PC-9 (cell line): ENCODE data around the gene TBC1D16.

Experiments used
- EZH2 ChIP-seq: fragments of 200-600 bp; sonication (generic); IDR thresholded peaks from 2 replicates; pipeline ENCODE4 v1.8.0; 2017; ENCODE audit warnings: antibody characterized with exemption, low read depth
- TF ChIP-seq, protein P1 (sequence below): fragments of 200-600 bp; sonication (generic); conservative IDR thresholded peaks from 2 replicates; pipeline ENCODE4 v1.6.1; 2017; ENCODE audit warnings: mixed run types, antibody characterized with exemption, mild to moderate bottlenecking, moderate library complexity

DNA sequence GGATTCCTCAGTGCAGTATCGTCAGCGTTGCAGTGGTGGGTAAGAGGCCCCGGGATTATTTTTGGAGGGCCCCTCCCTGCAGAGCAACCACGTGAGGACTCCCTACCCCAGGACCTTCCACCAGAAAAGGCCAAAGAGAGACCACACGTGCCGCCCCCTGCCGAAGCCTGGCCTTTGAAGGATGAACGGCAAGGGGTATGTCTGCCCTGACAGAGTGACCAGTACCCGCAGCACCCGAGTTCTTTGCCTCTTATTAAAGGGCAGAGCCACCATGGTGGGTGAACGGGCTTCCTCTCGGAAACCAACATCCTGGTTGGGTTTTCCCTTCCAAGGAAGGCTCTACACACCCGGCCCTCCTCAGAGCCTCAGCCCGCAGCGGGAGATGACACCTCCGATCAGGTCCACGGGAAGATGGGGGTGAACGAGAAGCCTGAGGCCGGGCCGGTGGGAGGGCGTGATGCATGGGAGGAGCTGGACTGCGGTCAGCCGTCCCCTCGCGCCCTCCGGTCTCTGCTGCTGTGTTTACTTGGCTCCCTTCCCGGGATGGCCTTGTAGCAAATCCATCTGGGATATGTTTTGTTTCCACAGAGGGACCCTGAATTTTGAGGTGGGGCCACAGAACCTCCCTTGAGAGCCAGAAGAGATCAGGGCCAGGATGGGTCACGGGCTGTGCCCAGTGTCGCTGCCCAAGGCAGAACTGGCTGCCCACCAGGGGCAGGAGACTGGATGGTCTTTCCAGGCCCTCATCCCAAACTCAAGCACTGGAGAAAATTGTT, 49.1 kb downstream of the TBC1D16 start:
- TF ChIP-seq EZH2: no peak
- TF ChIP-seq, protein P1, sequence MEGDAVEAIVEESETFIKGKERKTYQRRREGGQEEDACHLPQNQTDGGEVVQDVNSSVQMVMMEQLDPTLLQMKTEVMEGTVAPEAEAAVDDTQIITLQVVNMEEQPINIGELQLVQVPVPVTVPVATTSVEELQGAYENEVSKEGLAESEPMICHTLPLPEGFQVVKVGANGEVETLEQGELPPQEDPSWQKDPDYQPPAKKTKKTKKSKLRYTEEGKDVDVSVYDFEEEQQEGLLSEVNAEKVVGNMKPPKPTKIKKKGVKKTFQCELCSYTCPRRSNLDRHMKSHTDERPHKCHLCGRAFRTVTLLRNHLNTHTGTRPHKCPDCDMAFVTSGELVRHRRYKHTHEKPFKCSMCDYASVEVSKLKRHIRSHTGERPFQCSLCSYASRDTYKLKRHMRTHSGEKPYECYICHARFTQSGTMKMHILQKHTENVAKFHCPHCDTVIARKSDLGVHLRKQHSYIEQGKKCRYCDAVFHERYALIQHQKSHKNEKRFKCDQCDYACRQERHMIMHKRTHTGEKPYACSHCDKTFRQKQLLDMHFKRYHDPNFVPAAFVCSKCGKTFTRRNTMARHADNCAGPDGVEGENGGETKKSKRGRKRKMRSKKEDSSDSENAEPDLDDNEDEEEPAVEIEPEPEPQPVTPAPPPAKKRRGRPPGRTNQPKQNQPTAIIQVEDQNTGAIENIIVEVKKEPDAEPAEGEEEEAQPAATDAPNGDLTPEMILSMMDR: no peak
